HEK293T (cell line): ENCODE data around the gene OR7C1.

Source experiments
- CTBP1 ChIP-seq: fragments of 450-650 bp; IDR thresholded peaks from 2 replicates; pipeline ENCODE4 v1.6.1; 2016; ENCODE audit warnings: borderline replicate concordance
- FOXA1 ChIP-seq: fragments of 450-650 bp; IDR thresholded peaks from 2 replicates; pipeline ENCODE4 v1.6.1; 2016; ENCODE audit warnings: mild to moderate bottlenecking
- TARDBP ChIP-seq: fragments of 450-650 bp; IDR thresholded peaks from 2 replicates; pipeline ENCODE4 v1.6.1; 2016
- ZNF384 ChIP-seq: fragments of 450-650 bp; IDR thresholded peaks from 2 replicates; pipeline ENCODE4 v1.6.1; 2016

GRCh38 chr19:14840206-14840605 is 5.2 kb upstream of the OR7C1 start:
- TF ChIP-seq FOXA1, result no peak
- no peak for TF ChIP-seq ZNF384
- TF ChIP-seq CTBP1, result no peak
- TF ChIP-seq TARDBP, result no peak
